Activated T-cell treated with anti-CD3 and anti-CD28 coated beads for 1 hour (primary cell): Measurements from ENCODE around the gene MAP7.
"Not testable (repeated sequence)": the region's sequence is repeated elsewhere in the genome, so short reads cannot be mapped to it uniquely, and the experiment has no call there.

Experiments used
- DNase-seq: peaks from one replicate; pipeline ENCODE4 v3.0.0-alpha.2; 2020; ENCODE audit warnings: low read depth

Gene MAP7

GRCh38 chr6:136468711-136469110, 81.5 kb downstream of the MAP7 start:
- no peak for DNase-seq

GRCh38 chr6:136467186-136467585, 83.0 kb downstream of the MAP7 start:
- no peak for DNase-seq

GRCh38 chr6:136466777-136467176, 83.4 kb downstream of the MAP7 start:
- no peak for DNase-seq

GRCh38 chr6:136465766-136466303, 84.4 kb downstream of the MAP7 start:
- no peak for DNase-seq

- no peak for DNase-seq
These were observed 85.3 kb downstream of the MAP7 start for GRCh38 chr6:136464874-136465273.

GRCh38 chr6:136464148-136464547, 86.1 kb downstream of the MAP7 start:
- no peak for DNase-seq

GRCh38 chr6:136463743-136464142, 86.5 kb downstream of the MAP7 start:
- DNase-seq, result no peak

- no peak for DNase-seq
These were observed 103.5 kb downstream of the MAP7 start for GRCh38 chr6:136446579-136447187.

GRCh38 chr6:136446145-136446544, 104.1 kb downstream of the MAP7 start:
- no peak for DNase-seq

- DNase-seq, result no peak
These were observed 105.2 kb downstream of the MAP7 start for GRCh38 chr6:136445063-136445462.

GRCh38 chr6:136440203-136440602, 110.0 kb downstream of the MAP7 start:
- no peak for DNase-seq

- DNase-seq, result no peak
These were observed 110.6 kb downstream of the MAP7 start for GRCh38 chr6:136439514-136440190.

GRCh38 chr6:136438441-136438840, 111.8 kb downstream of the MAP7 start:
- DNase-seq, result no peak

- DNase-seq, result no peak
These were observed 113.0 kb downstream of the MAP7 start for GRCh38 chr6:136437246-136437645.

- no peak for DNase-seq
These were observed 115.1 kb downstream of the MAP7 start for GRCh38 chr6:136435101-136435500.

- DNase-seq, result not testable (repeated sequence)
These were observed 118.9 kb downstream of the MAP7 start for GRCh38 chr6:136431306-136431705.

- DNase-seq, result no peak
These were observed 120.8 kb downstream of the MAP7 start for GRCh38 chr6:136429264-136430065.

GRCh38 chr6:136427378-136427717, 122.9 kb downstream of the MAP7 start:
- DNase-seq, result no peak

- no peak for DNase-seq
These were observed 123.4 kb downstream of the MAP7 start for GRCh38 chr6:136426627-136427377.

- no peak for DNase-seq
These were observed 124.4 kb downstream of the MAP7 start for GRCh38 chr6:136425793-136426192.

- no peak for DNase-seq
These were observed 125.3 kb downstream of the MAP7 start for GRCh38 chr6:136424901-136425300.

- no peak for DNase-seq
These were observed 125.8 kb downstream of the MAP7 start for GRCh38 chr6:136424450-136424849.
